MCF 10A (cell line): ENCODE data around the gene RGS7. TPM values are rescaled to one million over a fixed set of nuclear protein-coding genes. Genes with fewer than 3 reads are reported as not detected.
"Not testable (repeated sequence)": the region's sequence is repeated elsewhere in the genome, so short reads cannot be mapped to it uniquely, and the experiment has no call there.

ENCODE experiments used
- BruUV-seq: library from RNA; stranded (reverse); fragments of 400-500 nt; replicated peaks from 2 replicates; lab custom pipeline; 2021; lab: Mats Ljungman, UMichigan
- CTCF ChIA-PET: fragments of 300-600 bp; sonication (Branson Sonifier 250); formaldehyde crosslinking; extraction: SDS; loops from one replicate; lab custom pipeline; 2021; ENCODE audit warnings: antibody characterized with exemption, inconsistent platforms; lab: Yijun Ruan, JAX
- POLR2A ChIA-PET: fragments of 300-600, 350-650 bp; sonication (Branson Sonifier 250); formaldehyde crosslinking; extraction: SDS; loops from one replicate; lab custom pipeline; 2020; ENCODE audit warnings: antibody characterized with exemption, inconsistent platforms; lab: Yijun Ruan, JAX
- DNase-seq: peaks from one replicate; pipeline ENCODE4 v3.0.0-alpha.2; 2018; ENCODE audit not compliant: unreplicated experiment
- H3K27ac Mint-ChIP-seq: one replicate; pipeline ENCODE4 v1.8.0; 2022; ENCODE audit warnings: mild to moderate bottlenecking, low read depth, mixed read lengths; ENCODE audit not compliant: unreplicated experiment
- H3K27me3 Mint-ChIP-seq: one replicate; pipeline ENCODE4 v1.8.0; 2022; ENCODE audit warnings: mixed read lengths; ENCODE audit not compliant: insufficient read depth, unreplicated experiment
- H3K36me3 Mint-ChIP-seq: one replicate; pipeline ENCODE4 v1.8.0; 2022; ENCODE audit warnings: mild to moderate bottlenecking, moderate library complexity, mixed read lengths; ENCODE audit not compliant: insufficient read depth, unreplicated experiment
- H3K4me1 Mint-ChIP-seq: one replicate; pipeline ENCODE4 v1.8.0; 2022; ENCODE audit warnings: mixed read lengths; ENCODE audit not compliant: insufficient read depth, unreplicated experiment
- H3K4me3 Mint-ChIP-seq: one replicate; pipeline ENCODE4 v1.8.0; 2022; ENCODE audit warnings: mild to moderate bottlenecking, moderate library complexity, mixed read lengths; ENCODE audit not compliant: unreplicated experiment
- H3K9me3 Mint-ChIP-seq: one replicate; pipeline ENCODE4 v1.8.0; 2022; ENCODE audit warnings: mixed read lengths; ENCODE audit not compliant: unreplicated experiment
- intact Hi-C: fragments of 100-400 bp; cut with micrococcal nuclease; formaldehyde crosslinking; loops from 2 replicates; pipeline ENCODE4 v1.14.1; 2022
- total RNA-seq: library from RNA; stranded (reverse); gene quantifications from 2 replicates; pipeline ENCODE4 v1.2.3, GENCODE V29; 2022
- TF ChIP-seq, protein P1 (sequence below): fragments of 200-600 bp; IDR thresholded peaks from one replicate; pipeline ENCODE4 v1.8.0; 2022; ENCODE audit warnings: antibody characterized with exemption, mild to moderate bottlenecking; ENCODE audit not compliant: unreplicated experiment

RGS7 gene
- total RNA-seq, 1 experiment from 2014 or later = 0.42 TPM

DNA sequence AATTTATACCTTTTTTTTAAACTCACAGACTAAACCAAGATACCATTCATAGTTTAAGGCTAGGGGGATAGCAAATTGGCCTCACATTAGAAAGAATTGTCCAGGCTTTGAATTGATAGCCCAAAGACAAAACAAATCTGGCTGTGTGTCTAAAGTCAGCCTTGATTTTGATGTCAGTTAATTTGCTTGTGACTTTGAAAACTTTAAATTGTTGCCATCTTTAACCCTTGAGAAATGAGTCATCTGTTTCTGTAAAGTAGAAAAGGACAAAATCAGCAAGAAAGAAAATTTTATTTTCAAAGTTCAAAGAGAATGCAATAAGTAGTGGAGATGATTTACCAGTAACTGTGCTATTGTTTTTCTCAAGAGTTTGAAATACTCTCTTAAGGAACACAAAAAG is 184.5 kb downstream of the RGS7 start:
- ChIA-PET POLR2A (interaction anchor here (0.9 kb wide), 1 partner anchor 328 kb away, joined by 3 read pairs; no protein-coding TSS in a partner anchor), CTCF (interaction anchor here (1.0 kb wide), 1 partner anchor 15 kb away, joined by 4 read pairs; no protein-coding TSS in a partner anchor)
- Mint-ChIP-seq H3K36me3 (no peaks in the 10 kb centered on the region), H3K9me3 (peaks cover 4% of the 10 kb centered on the region), H3K27ac (no peak overlapping the region), H3K27me3 (no peaks in the 10 kb centered on the region), H3K4me1 (no peaks in the 10 kb centered on the region), H3K4me3 (no peak overlapping the region)
- BruUV-seq = no TSS peak
- no peak for DNase-seq
- TF ChIP-seq, protein P1, sequence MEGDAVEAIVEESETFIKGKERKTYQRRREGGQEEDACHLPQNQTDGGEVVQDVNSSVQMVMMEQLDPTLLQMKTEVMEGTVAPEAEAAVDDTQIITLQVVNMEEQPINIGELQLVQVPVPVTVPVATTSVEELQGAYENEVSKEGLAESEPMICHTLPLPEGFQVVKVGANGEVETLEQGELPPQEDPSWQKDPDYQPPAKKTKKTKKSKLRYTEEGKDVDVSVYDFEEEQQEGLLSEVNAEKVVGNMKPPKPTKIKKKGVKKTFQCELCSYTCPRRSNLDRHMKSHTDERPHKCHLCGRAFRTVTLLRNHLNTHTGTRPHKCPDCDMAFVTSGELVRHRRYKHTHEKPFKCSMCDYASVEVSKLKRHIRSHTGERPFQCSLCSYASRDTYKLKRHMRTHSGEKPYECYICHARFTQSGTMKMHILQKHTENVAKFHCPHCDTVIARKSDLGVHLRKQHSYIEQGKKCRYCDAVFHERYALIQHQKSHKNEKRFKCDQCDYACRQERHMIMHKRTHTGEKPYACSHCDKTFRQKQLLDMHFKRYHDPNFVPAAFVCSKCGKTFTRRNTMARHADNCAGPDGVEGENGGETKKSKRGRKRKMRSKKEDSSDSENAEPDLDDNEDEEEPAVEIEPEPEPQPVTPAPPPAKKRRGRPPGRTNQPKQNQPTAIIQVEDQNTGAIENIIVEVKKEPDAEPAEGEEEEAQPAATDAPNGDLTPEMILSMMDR = no peak
- intact Hi-C loops = no loop called here

DNA sequence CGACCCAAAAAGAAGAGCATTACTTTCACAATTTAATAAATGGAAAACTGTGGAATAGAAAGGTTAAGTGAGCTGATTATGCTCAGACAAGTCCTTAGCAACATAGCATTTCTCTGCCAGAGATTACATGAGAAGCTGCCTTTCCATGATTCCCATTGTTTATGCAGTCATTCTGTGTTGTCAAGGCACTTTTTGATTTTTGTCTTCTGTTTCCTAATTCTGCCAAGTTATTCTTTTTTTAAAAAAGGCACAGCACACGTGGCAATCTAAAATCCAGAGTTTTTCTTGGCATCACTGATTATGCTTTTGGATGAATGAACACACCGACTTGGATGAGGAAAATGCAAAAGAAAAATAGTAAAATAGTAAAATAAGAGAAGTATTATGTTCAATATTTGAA is 185.0 kb downstream of the RGS7 start:
- no peaks in the 10 kb centered on the region for H3K4me1 Mint-ChIP-seq
- intact Hi-C loops = no loop called here
- H3K27me3 Mint-ChIP-seq = no peaks in the 10 kb centered on the region
- no peaks in the 10 kb centered on the region for H3K36me3 Mint-ChIP-seq
- TF ChIP-seq, protein P1 = no peak
- H3K4me3 Mint-ChIP-seq = no peak overlapping the region
- POLR2A ChIA-PET = no interaction called here
- H3K9me3 Mint-ChIP-seq = no peaks in the 10 kb centered on the region
- CTCF ChIA-PET = interaction anchor here (1.0 kb wide), 1 partner anchor 14 kb away, joined by 4 read pairs; no protein-coding TSS in a partner anchor
- no peak overlapping the region for H3K27ac Mint-ChIP-seq
- no TSS peak for BruUV-seq
- DNase-seq = no peak

DNA sequence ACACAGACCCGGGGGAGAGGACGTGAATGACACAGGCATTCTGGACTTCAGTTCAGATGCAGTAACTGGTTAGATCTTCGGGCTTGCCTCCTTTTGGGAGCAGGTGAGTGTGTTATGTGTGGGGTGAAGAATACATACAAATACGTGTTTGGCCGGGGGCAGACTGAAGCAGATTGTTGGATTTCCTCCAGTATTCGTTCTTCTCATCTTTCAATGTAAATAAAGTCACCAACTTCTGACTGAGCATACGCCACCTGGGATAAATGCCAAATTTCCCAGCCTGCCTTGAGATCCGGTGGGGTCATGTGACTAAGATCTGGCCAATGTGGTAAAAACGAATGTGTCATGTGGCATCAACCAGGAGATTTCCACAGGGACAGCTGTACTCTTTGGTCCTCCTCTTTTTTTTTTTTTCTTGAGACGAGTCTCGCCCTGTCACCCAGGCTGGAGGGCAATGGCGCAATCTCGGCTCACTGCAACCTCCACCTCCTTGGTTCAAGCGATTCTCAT is 189.8 kb downstream of the RGS7 start:
- POLR2A ChIA-PET = no interaction called here
- Mint-ChIP-seq H3K36me3 (no peaks in the 10 kb centered on the region), H3K27me3 (no peaks in the 10 kb centered on the region), H3K4me1 (no peaks in the 10 kb centered on the region), H3K9me3 (no peaks in the 10 kb centered on the region), H3K27ac (no peak overlapping the region), H3K4me3 (no peak overlapping the region)
- no TSS peak for BruUV-seq
- intact Hi-C loops = no loop called here
- CTCF ChIA-PET = interaction anchor here (0.6 kb wide), 2 partner anchors 10 to 1286 kb away, joined by 3 read pairs; no protein-coding TSS in a partner anchor
- TF ChIP-seq, protein P1 = no peak
- DNase-seq = no peak

DNA sequence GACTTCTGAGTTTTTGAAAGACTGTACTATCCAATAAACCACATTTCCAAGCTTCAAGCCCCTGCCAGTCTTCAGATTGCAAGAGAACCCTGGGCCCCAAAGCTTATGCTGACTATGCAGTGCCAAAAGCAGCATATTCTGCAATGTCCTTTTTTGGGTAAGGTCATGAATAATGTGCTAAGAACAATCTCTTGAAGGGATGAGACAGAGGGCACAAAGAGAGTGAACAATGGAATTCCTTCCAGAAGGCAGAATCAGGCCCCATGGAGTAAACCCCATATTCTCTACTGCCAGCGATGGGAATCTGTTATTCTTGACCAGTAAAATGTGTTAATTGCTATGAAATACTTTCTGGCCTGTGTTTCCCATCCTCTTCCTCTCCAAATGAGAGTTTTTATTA is 190.4 kb downstream of the RGS7 start:
- no peaks in the 10 kb centered on the region for H3K27me3 Mint-ChIP-seq
- H3K9me3 Mint-ChIP-seq = no peaks in the 10 kb centered on the region
- no peaks in the 10 kb centered on the region for H3K4me1 Mint-ChIP-seq
- no peak for DNase-seq
- no peaks in the 10 kb centered on the region for H3K36me3 Mint-ChIP-seq
- no peak overlapping the region for H3K27ac Mint-ChIP-seq
- intact Hi-C loops = no loop called here
- BruUV-seq = no TSS peak
- ChIA-PET POLR2A (no interaction called here), CTCF (interaction anchor here (0.6 kb wide), 2 partner anchors 10 to 1287 kb away, joined by 3 read pairs; no protein-coding TSS in a partner anchor)
- TF ChIP-seq, protein P1 = no peak
- no peak overlapping the region for H3K4me3 Mint-ChIP-seq

DNA sequence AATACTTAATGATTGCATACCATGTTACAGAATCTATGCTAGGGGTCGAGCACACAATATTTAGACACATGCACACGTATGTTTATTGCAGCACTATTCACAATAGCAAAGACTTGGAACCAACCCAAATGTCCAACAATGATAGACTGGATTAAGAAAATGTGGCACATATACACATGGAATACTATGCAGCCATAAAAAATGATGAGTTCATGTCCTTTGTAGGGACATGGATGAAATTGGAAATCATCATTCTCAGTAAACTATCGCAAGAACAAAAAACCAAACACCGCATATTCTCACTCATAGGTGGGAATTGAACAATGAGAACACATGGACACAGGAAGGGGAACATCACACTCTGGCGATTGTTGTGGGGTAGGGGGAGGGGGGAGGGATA is 191.7 kb downstream of the RGS7 start:
- H3K27me3 Mint-ChIP-seq, DNase-seq, H3K4me1 Mint-ChIP-seq, H3K4me3 Mint-ChIP-seq, H3K27ac Mint-ChIP-seq, intact Hi-C loops, H3K36me3 Mint-ChIP-seq, BruUV-seq, H3K9me3 Mint-ChIP-seq: not testable (repeated sequence)
- CTCF ChIA-PET = interaction anchor here (0.6 to 0.8 kb wide), 4 partner anchors 11 to 298 kb away, joined by 3 to 5 read pairs (median 4); no protein-coding TSS in a partner anchor
- POLR2A ChIA-PET = interaction anchor here (0.6 kb wide), 1 partner anchor 72 kb away, joined by 3 read pairs; no protein-coding TSS in a partner anchor
